Amniotic stem cell (primary cell): ENCODE data around the gene ATP6V0C.

ENCODE experiments used
- DNase-seq: peaks from one replicate; lab custom pipeline; 2025; lab: John Stamatoyannopoulos, UW

The ATP6V0C gene

DNA sequence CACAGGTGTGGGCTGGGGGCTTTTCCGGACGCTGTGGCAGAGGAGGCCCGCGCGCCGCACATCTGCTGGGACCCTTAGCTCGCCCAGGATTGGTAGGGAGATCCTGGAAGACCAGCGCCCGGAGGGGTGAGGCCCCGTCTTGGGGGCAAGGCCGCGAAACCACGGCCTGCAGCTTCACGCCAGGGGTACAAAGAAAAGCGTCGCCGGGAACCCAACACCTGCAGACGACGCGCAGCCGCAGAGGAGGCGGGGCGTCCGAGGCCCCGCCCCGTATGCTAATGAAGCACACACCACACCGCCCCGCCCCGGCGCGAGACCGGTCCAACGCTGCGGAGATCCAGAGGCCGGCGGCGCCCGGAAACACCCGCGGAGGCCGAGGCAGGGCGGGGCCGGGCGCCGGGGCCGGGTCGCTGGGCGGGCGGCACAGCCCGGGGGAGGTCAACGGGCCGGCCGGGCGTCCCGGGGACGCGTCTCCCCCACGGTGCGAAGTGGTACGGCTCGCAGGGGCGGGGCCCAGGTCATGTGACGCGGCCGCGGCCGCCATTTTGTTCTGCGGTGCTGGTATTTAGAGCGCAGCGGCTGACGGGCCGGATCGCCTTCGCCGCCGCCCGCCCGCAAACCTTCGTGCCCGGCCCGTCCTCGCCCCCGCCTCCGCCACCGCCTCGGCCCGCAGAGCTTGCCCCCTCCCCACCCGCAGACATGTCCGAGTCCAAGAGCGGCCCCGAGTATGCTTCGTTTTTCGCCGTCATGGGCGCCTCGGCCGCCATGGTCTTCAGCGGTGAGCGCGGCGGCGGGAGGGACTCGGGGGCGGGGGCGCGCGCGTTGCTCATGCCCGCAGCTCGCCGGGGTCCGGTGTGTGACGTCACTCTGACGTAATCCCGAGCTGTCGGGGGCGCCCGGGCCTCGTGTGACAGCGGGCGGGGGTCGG is at the start of gene ATP6V0C:
Gene ATP6V0C (plus strand): TSS at position 548 of the 928 bp plus-strand sequence. CDS start 152 bp downstream, at position 700.
- peak; percentile 88 for DNase-seq

DNA sequence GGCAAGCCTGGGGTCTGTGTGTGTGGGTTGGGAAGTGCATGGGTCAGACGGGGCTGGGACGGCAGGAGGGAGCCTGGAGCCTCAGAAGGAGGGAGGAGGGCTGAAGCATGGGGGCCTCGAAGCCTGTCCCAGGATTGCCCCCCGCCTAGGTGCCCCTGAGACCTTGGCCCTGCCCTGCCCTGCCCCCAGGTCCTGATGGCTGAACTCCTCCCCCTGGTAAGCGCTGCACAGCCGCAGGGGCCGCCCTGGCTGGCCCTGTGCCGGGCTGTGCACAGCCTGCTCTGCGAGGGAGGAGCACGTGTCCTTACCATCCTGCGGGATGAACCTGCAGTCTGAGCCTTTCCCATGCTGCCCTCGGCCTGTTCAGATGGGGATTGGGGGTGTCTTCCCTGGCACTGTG is 49.4 kb upstream of the ATP6V0C start:
- no peak for DNase-seq

DNA sequence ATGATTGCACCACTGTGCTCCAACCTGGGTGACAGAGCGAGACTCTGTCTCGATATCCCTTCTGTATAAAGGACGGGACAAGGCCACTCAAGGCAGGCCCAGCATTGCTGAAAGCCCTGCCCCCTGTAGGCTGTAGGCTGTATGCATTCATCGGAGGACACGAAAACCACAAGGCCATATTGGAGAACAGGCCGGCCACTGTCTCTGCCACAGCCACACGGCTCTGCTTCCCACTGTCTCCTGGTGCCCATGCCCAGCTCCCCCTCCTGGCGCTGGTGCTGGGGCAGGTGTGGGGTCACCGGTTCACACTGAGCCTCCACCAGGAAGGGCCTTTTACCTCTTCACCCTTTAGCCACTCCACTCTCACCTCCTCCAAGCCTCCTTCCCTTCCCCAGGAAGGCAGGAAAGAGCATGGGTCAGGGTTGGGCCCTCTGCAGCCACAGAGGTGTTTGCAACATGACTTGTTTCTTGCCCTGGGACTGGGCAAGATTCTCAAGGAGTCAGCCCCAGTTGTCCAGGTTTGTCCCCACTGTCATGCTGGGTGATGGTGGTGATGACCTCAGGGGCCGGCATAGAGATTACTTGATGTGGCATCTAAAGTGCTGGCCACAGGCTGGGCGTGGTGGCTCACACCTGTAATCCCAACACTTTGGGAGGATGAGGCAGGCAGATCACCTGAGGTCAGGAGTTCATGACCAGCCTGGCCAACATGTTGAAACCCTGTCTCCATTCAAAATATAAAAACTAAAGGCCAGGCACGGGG is 47.9 kb upstream of the ATP6V0C start:
- no peak for DNase-seq

DNA sequence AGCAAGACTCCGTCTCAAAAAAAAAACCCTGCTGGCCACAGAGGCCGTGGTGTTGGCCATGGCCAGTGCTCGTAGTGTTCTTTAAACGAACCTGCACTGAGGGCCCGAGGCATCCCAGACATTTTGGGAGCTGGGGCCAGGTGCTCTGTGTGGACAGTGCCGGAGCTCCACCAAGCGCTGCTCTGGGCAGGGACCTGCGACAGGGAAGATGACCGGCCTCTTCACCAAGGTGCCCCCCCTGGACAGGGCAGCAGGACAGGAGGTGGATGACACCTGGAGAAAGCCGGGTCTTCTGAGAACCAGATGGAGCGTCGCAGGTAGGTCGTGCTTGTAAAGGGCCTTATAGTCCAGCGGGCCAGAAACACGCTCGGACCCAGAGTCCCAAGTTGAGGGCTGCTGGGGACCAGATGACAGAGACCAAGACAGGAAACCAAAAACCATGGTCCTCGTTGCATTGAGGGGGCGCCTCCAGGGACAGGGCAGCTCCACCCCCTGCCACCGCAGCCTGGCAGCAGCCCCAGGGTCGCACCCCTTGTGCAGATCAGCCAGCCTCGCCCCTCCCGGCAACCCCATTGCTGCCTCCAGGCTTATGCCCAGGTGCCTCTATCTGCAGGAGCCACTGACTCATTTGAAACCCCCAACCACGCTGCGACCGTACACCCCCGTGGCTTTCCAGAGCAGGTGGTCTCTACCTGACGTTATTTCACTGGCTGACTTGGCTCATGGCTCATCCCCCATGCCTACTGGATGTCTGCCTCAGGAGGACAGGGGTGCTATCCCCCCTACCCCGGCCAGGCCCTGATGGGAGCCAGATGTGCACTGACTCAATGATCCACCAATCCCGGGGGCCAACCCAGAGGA is 46.9 kb upstream of the ATP6V0C start:
- DNase-seq = no peak

DNA sequence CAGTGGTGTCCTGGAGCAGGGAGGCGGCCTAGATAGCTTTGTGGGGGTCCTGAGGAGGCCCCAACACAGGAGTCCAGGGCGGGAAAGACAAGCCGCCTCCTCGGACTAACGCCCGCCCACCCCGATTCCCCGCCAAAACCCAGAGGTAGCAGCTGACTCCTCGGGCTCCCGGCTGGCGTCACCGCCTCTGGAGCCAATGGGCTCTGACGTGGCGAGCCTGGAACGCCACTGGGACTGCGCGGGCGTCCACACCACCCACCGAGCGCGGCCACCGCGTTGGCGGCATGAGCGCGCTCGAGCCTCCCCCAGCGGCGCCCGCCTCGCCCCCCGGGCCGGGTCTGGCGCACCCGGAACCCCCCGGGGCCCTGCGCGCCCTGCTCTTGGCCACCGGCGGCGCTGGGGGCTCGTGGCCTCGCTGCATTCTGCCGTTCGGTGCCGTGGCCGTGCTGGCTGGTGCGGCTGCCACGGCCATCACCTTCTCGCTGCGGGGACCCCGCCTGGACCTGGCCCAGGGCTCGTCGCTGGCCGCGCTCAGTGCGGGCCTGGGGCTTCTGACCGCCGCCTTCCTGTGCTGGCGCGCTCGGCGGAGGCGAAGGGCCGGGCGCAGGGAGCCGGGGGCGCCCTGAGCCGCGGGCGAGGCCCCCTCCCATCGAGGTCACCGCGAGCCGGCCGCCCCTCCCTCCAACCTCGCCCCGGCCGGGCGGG is 46.1 kb upstream of the ATP6V0C start:
- peak; percentile 45 for DNase-seq

DNA sequence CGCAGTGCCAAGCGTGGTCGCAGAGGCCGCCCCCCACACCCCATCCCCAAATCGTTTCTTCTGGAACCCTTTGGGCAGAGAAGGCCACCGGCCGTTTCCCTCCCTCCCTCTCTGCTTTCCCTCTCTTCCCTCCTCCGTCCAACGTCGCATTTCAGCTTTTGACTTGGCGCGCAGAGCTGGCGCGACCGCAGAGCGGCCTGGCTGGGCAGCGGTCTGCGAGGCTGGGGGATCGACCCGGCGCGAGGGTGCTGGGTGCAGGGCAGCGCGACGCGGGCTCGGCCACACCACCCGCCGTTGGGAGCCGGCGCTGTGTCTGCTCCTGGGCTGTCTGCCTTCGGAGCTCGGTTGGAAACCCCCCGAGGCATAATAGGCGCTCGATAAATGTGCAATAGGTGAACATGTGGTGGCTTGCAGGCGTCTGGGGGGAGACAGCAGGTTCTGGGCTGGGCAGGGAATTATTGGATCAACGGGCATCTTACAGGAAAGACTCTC is 45.5 kb upstream of the ATP6V0C start:
- no peak for DNase-seq

DNA sequence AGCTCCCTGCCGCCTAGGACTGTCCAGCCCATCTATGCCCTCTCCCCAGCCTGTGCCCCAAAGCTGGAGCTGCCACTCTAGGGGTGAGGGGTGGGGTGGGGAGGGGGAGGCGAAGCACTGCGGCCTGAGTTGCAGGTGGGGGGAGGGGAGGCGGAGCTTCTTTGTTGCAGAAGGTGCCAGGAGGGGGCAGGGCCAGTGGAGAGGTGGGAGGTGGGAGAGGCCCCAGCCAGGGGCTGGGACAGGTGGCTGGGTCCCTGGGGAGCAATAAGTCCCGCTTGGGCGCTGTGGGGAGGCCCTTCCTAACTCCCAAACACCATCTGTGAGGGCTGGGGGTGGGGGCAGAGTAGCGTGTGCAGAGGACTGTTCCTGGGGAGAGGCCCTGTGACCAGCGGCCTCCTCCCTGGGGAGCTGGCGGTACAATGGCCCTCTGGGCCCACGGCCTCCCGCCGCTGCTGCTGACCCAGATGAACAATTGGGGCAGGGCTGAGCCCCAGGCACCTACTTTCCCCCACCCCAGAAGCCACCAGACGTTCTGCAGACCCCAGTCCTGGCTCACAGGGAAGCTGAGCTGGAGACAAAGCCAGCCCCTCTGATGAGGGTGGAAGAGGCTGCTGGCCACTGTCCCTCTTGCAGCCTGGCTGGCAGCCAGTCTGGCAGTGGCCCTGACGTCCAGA is 44.9 kb upstream of the ATP6V0C start:
- DNase-seq = no peak

DNA sequence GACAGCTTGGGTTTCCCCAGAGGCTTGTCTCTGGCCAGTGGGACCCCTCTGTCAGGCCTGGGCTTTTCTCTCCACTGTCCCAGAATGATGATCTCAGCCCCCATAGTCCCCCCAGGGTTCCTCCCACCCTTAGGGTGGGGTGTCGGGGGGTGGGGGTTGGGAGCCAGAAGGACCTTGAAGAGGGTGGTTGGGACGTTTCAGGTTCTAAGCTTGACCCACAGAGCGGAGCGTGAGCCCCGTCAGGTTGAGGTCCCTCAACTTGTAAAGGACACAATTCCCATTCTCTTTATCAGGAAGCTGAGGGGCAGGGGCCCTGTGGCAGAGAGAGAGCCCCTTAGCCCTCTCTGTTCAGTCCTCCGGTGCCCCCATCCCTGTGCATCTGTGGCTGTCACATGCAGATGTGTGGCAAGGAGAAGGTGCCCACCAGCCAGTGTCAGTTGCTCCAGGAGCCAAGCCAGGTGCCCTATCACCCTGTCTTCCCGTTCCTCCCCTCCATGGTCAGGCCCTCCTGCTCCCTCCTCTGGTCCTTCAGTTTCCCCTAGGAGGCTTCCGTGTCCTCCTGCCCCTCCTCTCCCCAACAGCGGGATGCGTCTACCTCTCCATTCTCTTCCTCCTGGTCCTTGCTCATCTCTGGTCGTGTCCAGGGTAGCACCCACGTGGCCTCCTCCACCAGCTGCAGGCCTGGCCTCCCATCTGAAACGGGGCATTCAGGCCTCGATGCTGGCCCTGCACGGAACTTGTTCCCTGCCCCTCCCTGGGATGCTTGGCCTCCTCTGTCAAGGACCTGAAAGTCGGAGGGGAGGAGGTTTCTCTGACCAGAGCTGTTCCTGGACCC is 44.1 kb upstream of the ATP6V0C start:
- no peak for DNase-seq

DNA sequence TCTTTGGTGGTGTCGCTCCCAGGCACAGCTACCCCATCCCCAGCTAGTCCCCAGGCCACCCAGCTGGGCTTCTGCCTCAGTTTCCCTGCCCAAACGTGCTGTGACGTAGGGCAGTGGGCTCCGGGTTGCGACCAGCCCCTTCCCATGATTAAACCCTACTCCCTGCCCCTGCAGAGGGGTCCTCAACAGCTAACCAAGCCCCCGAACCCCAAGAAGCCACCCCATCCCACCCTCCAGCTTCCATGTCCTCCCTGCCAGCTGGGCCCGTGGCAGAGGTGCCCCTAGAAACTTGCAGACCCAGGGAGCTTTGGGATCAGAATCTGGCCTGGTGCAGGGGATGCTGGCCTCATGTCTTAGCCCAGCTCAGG is 43.5 kb upstream of the ATP6V0C start:
- DNase-seq = no peak

DNA sequence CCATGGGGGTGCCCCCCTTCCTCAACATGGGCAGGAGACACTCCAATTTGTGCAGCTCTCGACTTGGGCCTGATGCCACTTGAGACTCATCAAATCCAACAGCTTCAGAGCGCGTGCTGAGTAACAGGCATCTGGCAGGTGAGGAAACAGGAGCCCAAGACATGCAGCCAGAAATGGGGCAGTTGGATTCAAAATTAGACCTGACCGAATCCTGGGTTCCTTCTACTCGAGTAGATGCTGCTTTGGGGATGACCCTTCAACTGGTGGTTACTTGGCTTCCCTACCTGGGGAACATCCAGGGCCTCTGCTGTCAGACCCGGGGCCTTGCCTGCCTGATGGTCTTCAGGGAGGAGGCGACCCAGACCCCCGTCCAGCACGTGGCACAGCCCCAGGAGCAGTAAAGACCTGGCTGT is 43.1 kb upstream of the ATP6V0C start:
- no peak for DNase-seq

DNA sequence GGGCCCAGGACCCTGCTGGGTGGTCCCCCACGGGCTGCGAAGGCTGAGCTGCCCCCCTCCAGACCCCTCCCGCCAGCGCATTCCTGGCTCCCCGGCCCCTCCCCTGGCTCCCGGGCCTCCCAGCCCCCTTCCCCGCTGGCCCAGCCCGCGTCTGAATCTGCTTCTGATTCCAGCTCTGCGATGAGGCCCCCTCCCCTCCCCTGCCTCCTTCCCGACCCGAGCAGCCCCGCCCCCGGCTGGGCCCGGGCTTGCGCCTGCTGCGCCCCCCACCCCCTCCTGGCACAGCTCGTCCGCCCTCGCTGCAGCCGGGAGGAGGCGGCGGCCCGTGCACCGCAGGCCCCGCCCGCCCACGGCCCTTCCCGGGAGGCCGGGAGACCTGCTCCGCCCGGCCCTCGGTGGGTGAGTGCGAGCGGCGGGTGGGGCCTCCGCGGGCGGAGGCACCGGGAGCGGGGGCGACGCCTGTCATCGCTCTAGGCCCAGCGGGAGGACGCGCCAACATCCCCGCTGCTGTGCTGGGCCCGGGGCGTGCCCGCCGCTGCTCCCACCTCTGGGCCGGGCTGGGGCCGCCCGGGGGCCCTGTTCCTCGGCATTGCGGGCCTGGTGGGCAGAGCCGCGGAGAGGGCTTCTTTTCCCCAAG is 42.6 kb upstream of the ATP6V0C start, which contains the start of gene NTN3:
Gene NTN3 (plus strand): TSS at position 282 of the 637 bp plus-strand sequence. CDS start 405 bp downstream, outside the sequence.
- DNase-seq = no peak

DNA sequence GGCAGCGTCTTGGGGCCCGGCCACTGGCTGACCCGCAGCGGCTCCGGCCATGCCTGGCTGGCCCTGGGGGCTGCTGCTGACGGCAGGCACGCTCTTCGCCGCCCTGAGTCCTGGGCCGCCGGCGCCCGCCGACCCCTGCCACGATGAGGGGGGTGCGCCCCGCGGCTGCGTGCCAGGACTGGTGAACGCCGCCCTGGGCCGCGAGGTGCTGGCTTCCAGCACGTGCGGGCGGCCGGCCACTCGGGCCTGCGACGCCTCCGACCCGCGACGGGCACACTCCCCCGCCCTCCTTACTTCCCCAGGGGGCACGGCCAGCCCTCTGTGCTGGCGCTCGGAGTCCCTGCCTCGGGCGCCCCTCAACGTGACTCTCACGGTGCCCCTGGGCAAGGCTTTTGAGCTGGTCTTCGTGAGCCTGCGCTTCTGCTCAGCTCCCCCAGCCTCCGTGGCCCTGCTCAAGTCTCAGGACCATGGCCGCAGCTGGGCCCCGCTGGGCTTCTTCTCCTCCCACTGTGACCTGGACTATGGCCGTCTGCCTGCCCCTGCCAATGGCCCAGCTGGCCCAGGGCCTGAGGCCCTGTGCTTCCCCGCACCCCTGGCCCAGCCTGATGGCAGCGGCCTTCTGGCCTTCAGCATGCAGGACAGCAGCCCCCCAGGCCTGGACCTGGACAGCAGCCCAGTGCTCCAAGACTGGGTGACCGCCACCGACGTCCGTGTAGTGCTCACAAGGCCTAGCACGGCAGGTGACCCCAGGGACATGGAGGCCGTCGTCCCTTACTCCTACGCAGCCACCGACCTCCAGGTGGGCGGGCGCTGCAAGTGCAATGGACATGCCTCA is 41.9 kb upstream of the ATP6V0C start:
- no peak for DNase-seq

DNA sequence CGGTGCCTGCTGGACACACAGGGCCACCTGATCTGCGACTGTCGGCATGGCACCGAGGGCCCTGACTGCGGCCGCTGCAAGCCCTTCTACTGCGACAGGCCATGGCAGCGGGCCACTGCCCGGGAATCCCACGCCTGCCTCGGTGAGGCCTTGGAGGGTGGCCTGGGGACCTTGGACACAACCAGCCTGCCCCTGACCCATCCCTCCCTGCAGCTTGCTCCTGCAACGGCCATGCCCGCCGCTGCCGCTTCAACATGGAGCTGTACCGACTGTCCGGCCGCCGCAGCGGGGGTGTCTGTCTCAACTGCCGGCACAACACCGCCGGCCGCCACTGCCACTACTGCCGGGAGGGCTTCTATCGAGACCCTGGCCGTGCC is 41.3 kb upstream of the ATP6V0C start:
- no peak for DNase-seq

DNA sequence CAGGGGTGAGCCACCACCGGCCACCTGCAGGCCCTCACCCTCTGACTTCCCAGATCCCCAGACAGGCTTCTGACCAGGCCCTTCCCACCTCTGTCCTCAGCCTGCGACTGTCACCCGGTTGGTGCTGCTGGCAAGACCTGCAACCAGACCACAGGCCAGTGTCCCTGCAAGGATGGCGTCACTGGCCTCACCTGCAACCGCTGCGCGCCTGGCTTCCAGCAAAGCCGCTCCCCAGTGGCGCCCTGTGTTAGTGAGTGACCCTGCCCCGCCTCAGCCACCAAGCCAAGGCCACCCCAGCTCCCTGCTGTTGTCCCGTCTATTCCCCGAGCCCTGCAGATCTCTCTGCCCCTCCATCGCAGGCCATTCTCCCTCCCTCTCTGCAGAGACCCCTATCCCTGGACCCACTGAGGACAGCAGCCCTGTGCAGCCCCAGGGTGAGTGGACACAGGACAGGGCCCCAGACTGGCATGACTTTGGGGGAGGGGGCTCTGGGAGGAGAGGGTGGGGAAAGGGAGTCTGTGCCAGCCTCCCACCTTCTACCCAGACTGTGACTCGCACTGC is 40.8 kb upstream of the ATP6V0C start:
- no peak for DNase-seq

DNA sequence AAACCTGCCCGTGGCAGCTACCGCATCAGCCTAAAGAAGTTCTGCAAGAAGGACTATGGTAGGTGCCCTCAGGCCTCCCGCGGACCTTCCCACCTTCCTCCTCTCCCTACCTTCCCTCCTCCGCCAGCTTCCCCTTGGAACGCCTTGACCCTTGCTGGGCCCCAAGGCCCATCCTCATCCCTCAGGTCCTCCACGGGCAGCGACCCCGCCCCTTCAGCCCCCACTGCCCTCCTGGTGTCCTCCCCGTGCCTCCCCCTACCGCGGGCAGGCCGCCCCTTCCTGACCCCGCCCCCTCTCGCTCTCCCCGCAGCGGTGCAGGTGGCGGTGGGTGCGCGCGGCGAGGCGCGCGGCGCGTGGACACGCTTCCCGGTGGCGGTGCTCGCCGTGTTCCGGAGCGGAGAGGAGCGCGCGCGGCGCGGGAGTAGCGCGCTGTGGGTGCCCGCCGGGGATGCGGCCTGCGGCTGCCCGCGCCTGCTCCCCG is 40.3 kb upstream of the ATP6V0C start:
- DNase-seq = no peak

DNA sequence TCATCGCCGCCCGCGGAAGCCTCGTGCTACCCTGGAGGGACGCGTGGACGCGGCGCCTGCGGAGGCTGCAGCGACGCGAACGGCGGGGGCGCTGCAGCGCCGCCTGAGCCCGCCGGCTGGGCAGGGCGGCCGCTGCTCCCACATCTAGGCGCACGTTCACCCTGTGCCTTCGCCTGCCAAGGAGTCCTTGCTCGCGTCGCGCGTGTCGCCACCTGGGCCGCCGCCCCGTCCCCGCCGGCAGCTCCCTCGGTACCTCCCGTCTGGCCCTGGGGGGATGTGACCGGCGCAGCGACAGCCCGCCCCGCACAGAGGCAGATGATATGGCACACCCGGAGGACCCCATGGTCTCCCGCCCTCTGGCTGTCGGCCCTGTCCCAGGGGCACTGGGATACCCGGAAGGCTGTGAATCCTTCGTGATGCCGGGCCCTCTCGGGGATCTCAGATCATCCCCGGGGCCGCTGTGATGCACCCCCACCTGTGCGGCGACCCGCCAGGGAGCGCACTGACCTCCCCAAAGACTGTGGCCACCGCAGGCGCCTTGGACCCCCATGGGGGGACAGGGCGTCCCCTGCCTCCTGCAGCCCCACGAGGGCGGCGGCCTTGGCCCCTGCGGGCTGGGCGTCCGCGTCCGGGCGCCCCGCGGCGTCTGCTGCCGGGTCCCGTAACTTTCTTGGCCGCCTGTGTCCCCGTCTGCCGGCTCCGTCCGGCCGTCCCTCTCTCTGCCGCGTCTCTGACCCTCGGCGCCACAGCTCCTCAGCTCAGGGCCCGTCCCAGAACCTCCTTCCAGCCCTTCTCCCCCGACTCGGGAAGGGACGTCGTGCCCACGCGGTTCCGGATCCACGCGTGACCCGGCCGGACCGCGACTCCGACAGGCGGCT is 39.5 kb upstream of the ATP6V0C start:
- DNase-seq = no peak

DNA sequence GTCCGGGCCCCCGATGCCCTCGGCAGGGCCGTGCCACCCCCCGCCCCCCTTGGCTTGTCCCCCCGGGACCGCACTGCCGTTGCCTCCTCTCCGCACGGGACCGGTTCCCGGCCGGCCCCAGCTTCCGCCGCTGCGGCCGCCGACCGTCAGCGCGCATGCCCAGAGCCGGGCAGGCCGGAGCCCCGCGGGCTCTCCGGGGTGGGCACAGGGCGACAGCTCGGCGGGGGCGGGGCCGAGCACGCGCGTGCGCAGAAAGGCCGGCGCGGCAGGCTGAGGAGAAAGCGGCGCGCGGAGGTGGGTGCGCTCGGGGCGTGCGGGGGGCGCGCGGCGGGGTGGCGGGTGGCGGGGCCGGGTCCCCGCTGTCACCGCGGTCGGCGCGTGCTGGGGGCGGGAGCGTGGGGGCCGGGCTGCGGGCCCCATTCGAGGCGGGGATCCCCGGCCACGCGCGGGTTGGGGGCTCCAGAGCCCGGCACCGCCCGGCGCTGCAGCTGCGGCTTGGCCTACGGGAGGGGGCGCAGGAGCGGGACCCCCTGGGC is 38.8 kb upstream of the ATP6V0C start, which contains the start of gene TBC1D24:
Gene TBC1D24 (plus strand): TSS at position 251 of the 536 bp plus-strand sequence. CDS start 21,022 bp downstream, outside the sequence.
- DNase-seq = peak; percentile 72
